ENCODE data around the gene DCHS2.

Gene DCHS2

GRCh38 chr4:154320521-154320920 lies 171.1 kb downstream of the DCHS2 start:
- DNase-seq, result no peak
- Histone ChIP-seq H3K27ac (no peak overlapping the region), H3K9me3 (peaks cover 0 to 6% (median 0%) of the 10 kb centered on the region in 3 donors), H3K27me3 (no peaks in the 10 kb centered on the region), H3K36me3 (no peaks in the 10 kb centered on the region), H3K4me3 (no peak overlapping the region), H3K4me1 (no peaks in the 10 kb centered on the region)
- no peak for TF ChIP-seq CTCF (IDR thresholded peaks at IDR 0.05)
- intact Hi-C loops (cut with DNase I; ENCODE audit: low total_unique reads), result no loop called here

DNA sequence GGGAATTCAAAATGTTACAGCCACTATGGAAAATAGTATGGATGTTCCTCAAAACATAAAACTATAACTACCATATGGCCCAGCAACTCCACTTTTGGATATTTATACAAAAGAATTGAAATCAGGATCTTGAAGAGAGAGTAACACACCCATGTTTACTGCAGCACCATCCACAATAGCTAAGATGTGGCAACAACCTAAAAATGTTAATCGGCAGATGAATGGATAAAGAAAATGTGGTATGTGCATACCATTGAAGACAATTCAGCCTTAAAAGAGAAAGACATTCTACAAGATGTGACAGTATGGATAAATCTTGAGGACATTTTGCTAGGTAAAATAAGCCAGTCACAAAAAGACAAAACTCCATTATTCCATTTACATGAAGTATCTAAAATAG lies 171.9 kb downstream of the DCHS2 start:
- Histone ChIP-seq H3K27me3 (no peaks in the 10 kb centered on the region), H3K4me3 (no peak overlapping the region), H3K36me3 (no peaks in the 10 kb centered on the region), H3K27ac (no peak overlapping the region), H3K9me3 (peaks cover 0 to 6% (median 0%) of the 10 kb centered on the region in 3 donors), H3K4me1 (no peaks in the 10 kb centered on the region)
- TF ChIP-seq CTCF (IDR thresholded peaks at IDR 0.05), result no peak
- DNase-seq, result no peak
- intact Hi-C loops (cut with DNase I; ENCODE audit: low total_unique reads), result no loop called here

- Histone ChIP-seq H3K27me3 (no peaks in the 10 kb centered on the region), H3K4me3 (no peak overlapping the region), H3K9me3 (peaks cover 0 to 6% (median 0%) of the 10 kb centered on the region in 3 donors), H3K4me1 (no peaks in the 10 kb centered on the region), H3K27ac (no peak overlapping the region), H3K36me3 (no peaks in the 10 kb centered on the region)
- intact Hi-C loops (cut with DNase I; ENCODE audit: low total_unique reads), result no loop called here
- TF ChIP-seq CTCF (IDR thresholded peaks at IDR 0.05), result no peak
- no peak for DNase-seq
Measured at GRCh38 chr4:154317201-154317999, 174.2 kb downstream of the DCHS2 start.

- no peak for DNase-seq
- no peak for TF ChIP-seq CTCF (IDR thresholded peaks at IDR 0.05)
- Histone ChIP-seq H3K9me3 (peaks cover 0 to 6% (median 0%) of the 10 kb centered on the region in 3 donors), H3K36me3 (no peaks in the 10 kb centered on the region), H3K27ac (no peak overlapping the region), H3K27me3 (no peaks in the 10 kb centered on the region), H3K4me3 (no peak overlapping the region), H3K4me1 (no peaks in the 10 kb centered on the region)
- intact Hi-C loops (cut with DNase I; ENCODE audit: low total_unique reads), result no loop called here
Measured at GRCh38 chr4:154315741-154316140, 175.9 kb downstream of the DCHS2 start.

DNA sequence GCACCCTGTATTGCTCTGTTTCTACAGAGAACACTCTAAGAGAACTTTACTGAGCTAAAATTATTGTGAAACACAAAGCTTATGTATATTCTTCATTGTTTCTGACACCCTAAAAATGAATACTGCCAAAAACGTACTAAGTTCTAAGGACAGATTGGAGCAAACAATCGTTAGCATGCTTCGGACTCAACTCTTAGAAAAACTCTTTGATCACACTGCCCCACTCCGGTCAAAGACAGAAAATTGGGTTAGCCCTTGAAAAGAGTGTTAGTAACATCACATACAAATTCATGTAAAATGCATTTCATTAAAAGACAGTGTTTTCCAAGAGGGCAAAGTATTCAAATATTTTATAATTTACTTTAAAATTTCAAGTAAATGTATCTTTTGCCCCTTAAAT lies 177.4 kb downstream of the DCHS2 start:
- Histone ChIP-seq H3K9me3 (peaks cover 0 to 6% (median 0%) of the 10 kb centered on the region in 3 donors), H3K27me3 (no peaks in the 10 kb centered on the region), H3K36me3 (no peaks in the 10 kb centered on the region), H3K4me1 (no peaks in the 10 kb centered on the region), H3K27ac (no peak overlapping the region), H3K4me3 (no peak overlapping the region)
- intact Hi-C loops (cut with DNase I; ENCODE audit: low total_unique reads), result no loop called here
- no peak for TF ChIP-seq CTCF (IDR thresholded peaks at IDR 0.05)
- DNase-seq, result no peak
